ENCODE data around the gene LMTK2. TPM values are rescaled to one million over a fixed set of nuclear protein-coding genes. Genes with fewer than 3 reads are reported as not detected.

The LMTK2 gene
- total RNA-seq (10 to 100 TPM; 25.5 to 28.2 TPM), polyA plus RNA-seq (ENCODE audit: insufficient read length in 6 of 6) (10 to 100 TPM; 13.4 to 17.9 (median 15.9) TPM)
- long read RNA-seq, donor 1, result 0 reads
- long read RNA-seq, donor 2, partial matches to known transcripts, result 43 of 43 reads
- long read RNA-seq, donor 2, other reads (novel, unspliced or antisense), result 0 of 43 reads
- long read RNA-seq, donor 3, result 0 reads
- long read RNA-seq, donor 4, partial matches to known transcripts, result 1 of 2 reads
- long read RNA-seq, donor 4, other reads (novel, unspliced or antisense), result 1 of 2 reads
- long read RNA-seq, donor 5, result 0 reads
- long read RNA-seq, donor 6, partial matches to known transcripts, result 9 of 9 reads
- long read RNA-seq, donor 6, other reads (novel, unspliced or antisense), result 0 of 9 reads
- long read RNA-seq, donor 7, result 0 reads
- long read RNA-seq, donor 8, result 0 reads
- long read RNA-seq, donor 9, result 0 reads
- long read RNA-seq, donor 10, result 0 reads
- long read RNA-seq, donor 11, partial matches to known transcripts, result 7 of 7 reads
- long read RNA-seq, donor 11, other reads (novel, unspliced or antisense), result 0 of 7 reads
- long read RNA-seq, donor 12, result 0 reads

DNA sequence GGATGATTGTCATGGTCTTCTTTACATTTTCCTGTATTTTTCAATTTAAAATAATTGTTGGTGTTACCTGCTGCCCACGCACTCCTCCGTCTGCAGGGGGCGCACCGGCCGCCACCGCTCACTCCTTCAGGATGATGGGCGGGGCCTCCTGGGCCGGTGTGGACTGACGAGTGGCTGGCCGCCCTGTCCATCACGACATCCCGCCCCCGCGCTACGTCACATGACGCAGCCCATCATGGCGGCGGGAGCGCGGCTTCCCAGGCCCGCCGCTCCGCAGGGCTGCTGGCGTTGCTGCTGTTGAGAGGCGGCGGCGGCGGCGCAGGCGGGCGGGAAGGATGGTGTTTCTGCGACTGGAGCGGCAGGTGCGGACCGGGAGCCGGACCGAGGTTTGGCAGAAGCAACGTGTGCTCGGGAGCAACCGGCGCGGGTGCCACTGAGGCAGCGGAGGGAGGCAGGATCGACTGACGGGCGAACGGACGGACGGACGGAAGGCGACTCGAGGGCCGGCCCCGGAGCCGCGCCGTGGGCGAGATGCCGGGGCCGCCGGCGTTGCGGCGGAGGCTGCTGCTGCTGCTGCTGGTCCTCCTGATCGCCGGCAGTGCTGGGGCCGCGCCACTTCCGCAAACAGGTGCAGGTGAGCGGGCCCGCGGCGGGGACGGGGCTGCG lies at the start of gene LMTK2:
TSS of gene LMTK2 (plus strand) at position 216 of the 666 bp plus-strand sequence. CDS start at position 532, 316 bp downstream.
- intact Hi-C loops (cut with DNase I), result no loop called here
- Histone ChIP-seq H3K4me1 (peaks cover 13 to 41% of the 10 kb centered on the region in 2 donors), H3K27me3 (peaks cover 0 to 17% of the 10 kb centered on the region in 2 donors), H3K27ac (peak within 1 kb of the TSS; percentile 79 to 91), H3K4me3 (peak within 1 kb of the TSS; percentile 81 to 97), H3K9me3 (peaks cover 0 to 9% of the 10 kb centered on the region in 2 donors), H3K36me3 (no peaks in the 10 kb centered on the region)
- DNase-seq (peak; percentile 93 to 96 (median 94)), ATAC-seq (peak; percentile 99)
- TF ChIP-seq, protein P1, sequence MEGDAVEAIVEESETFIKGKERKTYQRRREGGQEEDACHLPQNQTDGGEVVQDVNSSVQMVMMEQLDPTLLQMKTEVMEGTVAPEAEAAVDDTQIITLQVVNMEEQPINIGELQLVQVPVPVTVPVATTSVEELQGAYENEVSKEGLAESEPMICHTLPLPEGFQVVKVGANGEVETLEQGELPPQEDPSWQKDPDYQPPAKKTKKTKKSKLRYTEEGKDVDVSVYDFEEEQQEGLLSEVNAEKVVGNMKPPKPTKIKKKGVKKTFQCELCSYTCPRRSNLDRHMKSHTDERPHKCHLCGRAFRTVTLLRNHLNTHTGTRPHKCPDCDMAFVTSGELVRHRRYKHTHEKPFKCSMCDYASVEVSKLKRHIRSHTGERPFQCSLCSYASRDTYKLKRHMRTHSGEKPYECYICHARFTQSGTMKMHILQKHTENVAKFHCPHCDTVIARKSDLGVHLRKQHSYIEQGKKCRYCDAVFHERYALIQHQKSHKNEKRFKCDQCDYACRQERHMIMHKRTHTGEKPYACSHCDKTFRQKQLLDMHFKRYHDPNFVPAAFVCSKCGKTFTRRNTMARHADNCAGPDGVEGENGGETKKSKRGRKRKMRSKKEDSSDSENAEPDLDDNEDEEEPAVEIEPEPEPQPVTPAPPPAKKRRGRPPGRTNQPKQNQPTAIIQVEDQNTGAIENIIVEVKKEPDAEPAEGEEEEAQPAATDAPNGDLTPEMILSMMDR (IDR thresholded peaks at IDR 0.05), result peak; percentile 89 to 91

DNA sequence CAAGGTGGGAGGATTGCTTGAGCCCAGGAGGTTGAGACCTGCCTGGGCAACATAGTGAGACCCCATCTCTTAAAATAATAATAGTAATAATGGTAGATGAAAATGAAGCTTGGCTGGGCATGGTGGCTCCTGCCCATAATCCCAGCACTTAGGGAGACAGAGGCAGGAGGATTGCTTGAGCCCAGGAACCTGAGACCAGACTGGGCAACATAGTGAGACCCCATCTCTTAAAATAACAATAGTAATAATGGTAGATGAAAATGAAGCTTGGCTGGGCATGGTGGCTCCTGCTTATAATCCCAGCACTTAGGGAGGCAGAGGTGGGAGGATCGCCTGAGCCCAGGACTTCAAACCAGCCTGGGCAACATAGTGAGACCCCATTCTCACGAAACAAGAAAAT lies 49.5 kb upstream of the LMTK2 start:
- Histone ChIP-seq H3K27ac (no peak overlapping the region), H3K9me3 (no peaks in the 10 kb centered on the region), H3K36me3 (no peaks in the 10 kb centered on the region), H3K4me1 (no peaks in the 10 kb centered on the region), H3K4me3 (no peak overlapping the region), H3K27me3 (peaks cover 0 to 10% of the 10 kb centered on the region in 2 donors)
- DNase-seq (no peak), ATAC-seq (no peak)
- TF ChIP-seq, protein P1 (IDR thresholded peaks at IDR 0.05), result no peak
- intact Hi-C loops (cut with DNase I), result no loop called here

DNA sequence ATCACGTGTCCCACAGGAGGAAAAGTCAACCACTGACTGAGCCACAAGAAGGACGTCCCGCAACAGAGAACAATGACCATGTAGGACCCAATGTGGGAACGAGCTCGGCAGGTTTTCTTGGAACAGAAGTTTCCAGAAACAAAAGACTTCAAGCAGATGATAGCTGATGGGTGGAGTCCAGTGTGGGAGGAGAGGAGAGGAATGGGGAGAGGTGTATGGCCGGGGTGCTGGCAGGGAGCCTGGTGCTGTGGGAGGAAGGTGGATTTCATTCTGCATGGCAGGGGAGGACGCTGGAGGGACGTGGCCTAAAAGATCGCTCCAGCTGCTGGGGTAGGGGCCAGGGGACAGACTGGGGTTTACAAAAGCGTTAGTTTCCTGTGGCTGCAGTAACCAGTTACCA lies 48.5 kb upstream of the LMTK2 start:
- Histone ChIP-seq H3K4me3 (no peak overlapping the region), H3K27ac (no peak overlapping the region), H3K4me1 (no peaks in the 10 kb centered on the region), H3K27me3 (peaks cover 0 to 7% of the 10 kb centered on the region in 2 donors), H3K9me3 (peaks cover 0 to 4% of the 10 kb centered on the region in 2 donors), H3K36me3 (no peaks in the 10 kb centered on the region)
- DNase-seq (no peak), ATAC-seq (no peak)
- intact Hi-C loops (cut with DNase I), result no loop called here
- TF ChIP-seq, protein P1 (IDR thresholded peaks at IDR 0.05), result no peak

DNA sequence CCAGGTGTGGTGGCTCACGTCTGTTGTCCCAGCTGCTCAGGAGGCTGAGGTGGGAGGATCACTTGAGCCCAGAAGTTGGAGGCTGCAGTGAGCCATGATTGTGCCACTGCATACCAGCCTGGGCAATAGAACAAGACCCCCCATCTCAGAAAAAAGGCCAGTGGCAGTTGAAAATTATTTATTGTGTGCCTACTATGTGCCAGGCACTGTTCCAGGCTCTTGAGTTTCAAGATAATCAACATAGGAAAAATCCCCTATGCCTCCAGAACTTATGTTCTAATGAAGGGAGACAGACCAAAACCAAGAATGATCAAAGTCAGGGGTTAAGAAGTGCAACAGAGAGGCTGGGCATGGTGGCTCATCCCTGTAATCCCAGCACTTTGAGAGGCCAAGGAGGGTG lies 42.4 kb upstream of the LMTK2 start:
- Histone ChIP-seq H3K36me3 (no peaks in the 10 kb centered on the region), H3K27me3 (peaks cover 0 to 4% of the 10 kb centered on the region in 2 donors), H3K4me3 (no peak overlapping the region), H3K27ac (no peak overlapping the region), H3K4me1 (no peaks in the 10 kb centered on the region), H3K9me3 (peaks cover 0 to 8% of the 10 kb centered on the region in 2 donors)
- ATAC-seq (no peak), DNase-seq (no peak)
- intact Hi-C loops (cut with DNase I), result no loop called here
- TF ChIP-seq, protein P1 (IDR thresholded peaks at IDR 0.05), result no peak

DNA sequence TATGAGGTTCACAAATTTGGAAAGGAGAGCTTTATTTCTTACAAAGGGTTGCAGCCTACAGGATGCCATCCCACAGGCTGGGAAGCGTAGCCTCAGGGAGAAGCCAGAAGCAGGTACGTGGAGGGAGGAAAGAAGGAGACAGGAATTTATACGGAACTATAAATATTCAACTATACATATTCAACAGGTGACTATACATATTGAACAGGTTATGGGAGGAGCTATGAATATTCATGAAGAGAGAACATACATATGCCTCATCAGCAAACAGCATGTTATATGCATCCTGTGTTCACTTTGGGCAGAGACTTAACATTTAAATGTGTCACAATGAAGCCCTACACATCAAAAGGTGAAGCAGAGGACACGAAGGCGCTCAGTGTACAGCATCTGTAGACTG lies 40.5 kb upstream of the LMTK2 start:
- no peaks in the 10 kb centered on the region for H3K36me3 ChIP-seq
- intact Hi-C loops (cut with DNase I), result no loop called here
- ATAC-seq (no peak), DNase-seq (no peak)
- H3K4me1 ChIP-seq, result no peaks in the 10 kb centered on the region
- no peak overlapping the region for H3K27ac ChIP-seq
- peaks cover 0 to 8% of the 10 kb centered on the region in 2 donors for H3K9me3 ChIP-seq
- TF ChIP-seq, protein P1 (IDR thresholded peaks at IDR 0.05), result no peak
- H3K27me3 ChIP-seq, result peaks cover 0 to 4% of the 10 kb centered on the region in 2 donors
- H3K4me3 ChIP-seq, result no peak overlapping the region

Measured in left lung (tissue), 14 donors.